ENCODE results near the gene CEL. TPM values are rescaled to one million over a fixed set of nuclear protein-coding genes. Genes with fewer than 3 reads are reported as not detected.

Gene CEL
- total and polyA plus RNA-seq, 2 experiments from 2014 or later, result 0.27 to 2.3 TPM

GRCh38 chr9:133115604-133116345 is 54.0 kb downstream of the CEL start:
- Histone ChIP-seq H4K20me1 (replicated peaks; ENCODE audit: insufficient read depth) (no peaks in the 10 kb centered on the region; the same call in 1 of the 2 replicates), H3K9me2 (ENCODE audit: insufficient read depth) (no peaks in the 10 kb centered on the region), H2AFZ (no peak overlapping the region), H3K4me1 (ENCODE audit: insufficient read depth) (no peaks in the 10 kb centered on the region; the same call in 1 of the 2 replicates), H3F3A (replicated peaks; ENCODE audit: low read depth) (0 out of 2 replicates have a peak, but pooled peaks cover 2% of the 10 kb centered on the region), H3K4me3 (no peak overlapping the region), H3K79me2 (replicated peaks; ENCODE audit: insufficient read depth) (no peaks in the 10 kb centered on the region), H3K27ac (ENCODE audit: low read depth) (no peak overlapping the region), H3K36me3 (ENCODE audit: insufficient read depth) (no peaks in the 10 kb centered on the region), H3K4me2 (no peak overlapping the region), H3K27me3 (ENCODE audit: insufficient read depth) (peaks cover 27% of the 10 kb centered on the region; the same call in 1 of the 2 replicates)
- no peak overlapping the region for H3K4me3 Mint-ChIP-seq
- peaks cover 15% of the 10 kb centered on the region for H3K4me1 Mint-ChIP-seq
- H3K9me3 Mint-ChIP-seq, result no peaks in the 10 kb centered on the region; the same call in 2 of the 3 replicates
- DNase-seq (ENCODE audit: low spot score), result no peak
- H3K36me3 Mint-ChIP-seq (ENCODE audit: low read depth), result no peaks in the 10 kb centered on the region
- H3K27me3 Mint-ChIP-seq (ENCODE audit: insufficient read depth, low read depth, poor library complexity), result peaks cover 29% of the 10 kb centered on the region
- ATAC-seq, result no peak
- no peak overlapping the region for H3K27ac Mint-ChIP-seq
- TF ChIP-seq ZNF462 (CRISPR knock-in tag; IDR thresholded peaks at IDR 0.05) (no peak), CREB1 (CRISPR knock-in tag; IDR thresholded peaks at IDR 0.05; ENCODE audit: low read depth) (no peak)
